Measurements from ENCODE around the gene TNFRSF8. TPM values are rescaled to one million over a fixed set of nuclear protein-coding genes. Genes with fewer than 3 reads are reported as not detected.

Gene TNFRSF8
- polyA plus RNA-seq, 2 of the 4 experiments (the other 2 are of a cell fraction) = 0.05 TPM; not detected in 1

DNA sequence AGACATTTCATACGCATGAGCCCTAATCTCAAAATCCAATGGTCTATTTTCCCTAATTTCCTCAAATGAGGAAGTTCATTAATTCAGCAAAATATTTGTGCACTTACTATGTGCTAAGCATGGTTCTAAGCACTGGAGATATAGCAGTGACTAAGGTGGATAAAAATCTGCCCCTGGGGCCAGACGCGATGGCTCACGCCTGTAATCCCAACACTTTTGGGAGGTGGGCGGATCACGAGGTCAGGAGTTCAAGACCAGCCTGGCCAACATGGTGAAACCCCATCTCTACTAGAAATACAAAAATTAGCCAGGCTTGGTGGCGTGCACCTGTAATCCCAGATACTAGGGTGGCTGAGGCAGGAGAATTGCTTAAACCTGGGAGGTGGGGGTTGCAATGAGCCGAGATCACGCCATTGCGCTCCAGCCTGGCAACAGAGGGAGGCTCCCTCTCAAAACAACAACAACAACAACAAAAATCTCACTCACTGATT is 48.1 kb upstream of the TNFRSF8 start:
- no peak overlapping the region for H3K4me2 ChIP-seq
- H3K4me1 ChIP-seq = no peaks in the 10 kb centered on the region
- no peaks in the 10 kb centered on the region for H3K9me3 ChIP-seq
- whole genome bisulfite sequencing (ENCODE audit: missing lambda C conversion rate) = 85% methylated on average over 10 of the region's 10 CpGs
- FAIRE-seq = no peak
- H3K4me3 ChIP-seq = no peak overlapping the region
- no peak overlapping the region for H3K27ac ChIP-seq
- no peak for DNase-seq (ENCODE audit: low read depth in 1 of 2, low spot score in 1 of 2)
- CTCF ChIA-PET = no interaction called here
- no peak for TF ChIP-seq MAFK (IDR thresholded peaks at IDR 0.05; ENCODE audit: partially characterized antibody)
- TF ChIP-seq, protein P1, sequence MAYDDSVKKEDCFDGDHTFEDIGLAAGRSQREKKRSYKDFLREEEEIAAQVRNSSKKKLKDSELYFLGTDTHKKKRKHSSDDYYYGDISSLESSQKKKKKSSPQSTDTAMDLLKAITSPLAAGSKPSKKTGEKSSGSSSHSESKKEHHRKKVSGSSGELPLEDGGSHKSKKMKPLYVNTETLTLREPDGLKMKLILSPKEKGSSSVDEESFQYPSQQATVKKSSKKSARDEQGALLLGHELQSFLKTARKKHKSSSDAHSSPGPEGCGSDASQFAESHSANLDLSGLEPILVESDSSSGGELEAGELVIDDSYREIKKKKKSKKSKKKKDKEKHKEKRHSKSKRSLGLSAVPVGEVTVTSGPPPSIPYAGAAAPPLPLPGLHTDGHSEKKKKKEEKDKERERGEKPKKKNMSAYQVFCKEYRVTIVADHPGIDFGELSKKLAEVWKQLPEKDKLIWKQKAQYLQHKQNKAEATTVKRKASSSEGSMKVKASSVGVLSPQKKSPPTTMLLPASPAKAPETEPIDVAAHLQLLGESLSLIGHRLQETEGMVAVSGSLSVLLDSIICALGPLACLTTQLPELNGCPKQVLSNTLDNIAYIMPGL (CRISPR knock-in tag; IDR thresholded peaks at IDR 0.05; ENCODE audit: borderline replicate concordance) = no peak
- TF ChIP-seq TP53 (CRISPR knock-in tag; IDR thresholded peaks at IDR 0.05) = no peak
- no peak for TF ChIP-seq FOXS1 (CRISPR knock-in tag; IDR thresholded peaks at IDR 0.05)
- ATAC-seq = no peak
- POLR2A ChIA-PET = no interaction called here

DNA sequence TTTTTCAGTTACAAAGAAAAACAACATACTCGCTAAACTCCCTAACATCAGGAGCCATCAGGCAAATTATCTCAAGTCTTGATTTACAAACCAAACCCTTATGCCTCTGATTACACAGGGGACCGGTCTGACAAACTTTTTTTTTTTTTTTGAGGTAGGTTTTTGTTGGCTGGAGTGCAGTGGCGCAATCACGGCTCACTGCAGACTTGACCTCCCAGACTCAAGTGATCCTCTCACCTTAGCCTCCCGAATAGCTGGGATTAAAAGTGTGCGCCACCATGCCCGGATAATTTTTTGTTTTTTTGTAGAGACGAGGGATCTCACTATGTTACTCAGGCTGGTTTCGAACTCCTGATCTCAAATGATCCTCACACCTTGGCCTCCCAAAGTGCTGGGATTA is 47.6 kb upstream of the TNFRSF8 start:
- no peaks in the 10 kb centered on the region for H3K4me1 ChIP-seq
- ChIA-PET CTCF (no interaction called here), POLR2A (no interaction called here)
- H3K27ac ChIP-seq = no peak overlapping the region
- FAIRE-seq (no peak), DNase-seq (ENCODE audit: low read depth in 1 of 2, low spot score in 1 of 2) (no peak), ATAC-seq (no peak)
- WGBS (ENCODE audit: missing lambda C conversion rate) = 95% methylated on average over 9 of the region's 9 CpGs
- no peaks in the 10 kb centered on the region for H3K9me3 ChIP-seq
- H3K4me3 ChIP-seq = no peak overlapping the region
- no peak overlapping the region for H3K4me2 ChIP-seq
- no peak for TF ChIP-seq TFCP2L1 (CRISPR knock-in tag; IDR thresholded peaks at IDR 0.05)
- TF ChIP-seq CHD4 (IDR thresholded peaks at IDR 0.05; ENCODE audit: borderline replicate concordance) = no peak
- no peak for TF ChIP-seq FOSL2 (IDR thresholded peaks at IDR 0.05)
- TF ChIP-seq FOSL2 (CRISPR knock-in tag; IDR thresholded peaks at IDR 0.05) = no peak
- TF ChIP-seq KDM5A (IDR thresholded peaks at IDR 0.05) = no peak
- no peak for TF ChIP-seq RNF2 (IDR thresholded peaks at IDR 0.05; ENCODE audit: borderline replicate concordance, low read depth)
- no peak for TF ChIP-seq MAZ (IDR thresholded peaks at IDR 0.05; ENCODE audit: borderline replicate concordance, low read depth, low read length)
- TF ChIP-seq, protein P2, sequence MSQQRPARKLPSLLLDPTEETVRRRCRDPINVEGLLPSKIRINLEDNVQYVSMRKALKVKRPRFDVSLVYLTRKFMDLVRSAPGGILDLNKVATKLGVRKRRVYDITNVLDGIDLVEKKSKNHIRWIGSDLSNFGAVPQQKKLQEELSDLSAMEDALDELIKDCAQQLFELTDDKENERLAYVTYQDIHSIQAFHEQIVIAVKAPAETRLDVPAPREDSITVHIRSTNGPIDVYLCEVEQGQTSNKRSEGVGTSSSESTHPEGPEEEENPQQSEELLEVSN (IDR thresholded peaks at IDR 0.05; ENCODE audit: borderline replicate concordance, low read depth) = no peak
- no peak for TF ChIP-seq JUNB (IDR thresholded peaks at IDR 0.05)
- TF ChIP-seq, protein P3, sequence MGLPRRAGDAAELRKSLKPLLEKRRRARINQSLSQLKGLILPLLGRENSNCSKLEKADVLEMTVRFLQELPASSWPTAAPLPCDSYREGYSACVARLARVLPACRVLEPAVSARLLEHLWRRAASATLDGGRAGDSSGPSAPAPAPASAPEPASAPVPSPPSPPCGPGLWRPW (IDR thresholded peaks at IDR 0.05) = no peak
- TF ChIP-seq, protein P4, sequence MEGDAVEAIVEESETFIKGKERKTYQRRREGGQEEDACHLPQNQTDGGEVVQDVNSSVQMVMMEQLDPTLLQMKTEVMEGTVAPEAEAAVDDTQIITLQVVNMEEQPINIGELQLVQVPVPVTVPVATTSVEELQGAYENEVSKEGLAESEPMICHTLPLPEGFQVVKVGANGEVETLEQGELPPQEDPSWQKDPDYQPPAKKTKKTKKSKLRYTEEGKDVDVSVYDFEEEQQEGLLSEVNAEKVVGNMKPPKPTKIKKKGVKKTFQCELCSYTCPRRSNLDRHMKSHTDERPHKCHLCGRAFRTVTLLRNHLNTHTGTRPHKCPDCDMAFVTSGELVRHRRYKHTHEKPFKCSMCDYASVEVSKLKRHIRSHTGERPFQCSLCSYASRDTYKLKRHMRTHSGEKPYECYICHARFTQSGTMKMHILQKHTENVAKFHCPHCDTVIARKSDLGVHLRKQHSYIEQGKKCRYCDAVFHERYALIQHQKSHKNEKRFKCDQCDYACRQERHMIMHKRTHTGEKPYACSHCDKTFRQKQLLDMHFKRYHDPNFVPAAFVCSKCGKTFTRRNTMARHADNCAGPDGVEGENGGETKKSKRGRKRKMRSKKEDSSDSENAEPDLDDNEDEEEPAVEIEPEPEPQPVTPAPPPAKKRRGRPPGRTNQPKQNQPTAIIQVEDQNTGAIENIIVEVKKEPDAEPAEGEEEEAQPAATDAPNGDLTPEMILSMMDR (IDR thresholded peaks at IDR 0.05) = no peak
- no peak for TF ChIP-seq ZC3H11A (IDR thresholded peaks at IDR 0.05)

DNA sequence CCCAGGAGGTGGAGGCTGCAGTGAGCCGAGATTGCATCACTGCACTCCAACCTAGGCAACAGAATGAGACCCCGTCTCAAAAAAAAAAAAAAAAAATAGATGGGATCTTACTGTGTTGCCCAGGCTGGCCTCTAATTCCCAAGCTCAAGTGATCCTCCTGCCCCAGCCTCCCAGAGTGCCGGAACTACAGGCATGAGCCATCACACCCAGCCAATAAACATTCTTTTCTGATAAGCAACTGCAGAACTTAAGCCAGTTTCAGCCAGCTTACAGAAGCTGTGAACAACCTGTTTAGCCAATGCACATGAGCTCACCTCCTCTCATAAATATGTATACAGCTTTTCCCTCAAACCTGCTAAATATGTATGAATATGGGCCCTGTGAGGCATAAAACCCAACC is 46.9 kb upstream of the TNFRSF8 start:
- POLR2A ChIA-PET = interaction anchor here (1.1 kb wide), 1 partner anchor 34 kb away, joined by 4 read pairs; no protein-coding TSS in a partner anchor
- TF ChIP-seq HOXB13 (CRISPR knock-in tag; IDR thresholded peaks at IDR 0.05; ENCODE audit: low read depth) (no peak), ESRRA (IDR thresholded peaks at IDR 0.05; ENCODE audit: borderline replicate concordance, low read length) (no peak), EP300 (IDR thresholded peaks at IDR 0.05) (no peak), CBX2 (IDR thresholded peaks at IDR 0.05; ENCODE audit: borderline replicate concordance, low read depth) (no peak), HEYL (CRISPR knock-in tag; IDR thresholded peaks at IDR 0.05) (no peak), RAD21 (conservative IDR thresholded peaks at IDR 0.05 in 1 of 2, IDR thresholded peaks at IDR 0.05 in 1 of 2) (no peak), CEBPB (IDR thresholded peaks at IDR 0.05) (no peak), FOXS1 (CRISPR knock-in tag; IDR thresholded peaks at IDR 0.05) (no peak), SREBF2 (IDR thresholded peaks at IDR 0.05) (no peak), POLR2AphosphoS2 (conservative IDR thresholded peaks at IDR 0.05; ENCODE audit: low read length) (no peak), HOXA7 (CRISPR knock-in tag; IDR thresholded peaks at IDR 0.05) (no peak), GATA3 (IDR thresholded peaks at IDR 0.05; ENCODE audit: borderline replicate concordance) (no peak)
- TF ChIP-seq, protein P2 (IDR thresholded peaks at IDR 0.05; ENCODE audit: borderline replicate concordance, low read depth) = no peak
- TF ChIP-seq, protein P1 (CRISPR knock-in tag; IDR thresholded peaks at IDR 0.05; ENCODE audit: borderline replicate concordance) = no peak

More for the DNA sequence above, 46.9 kb upstream of the TNFRSF8 start:
- Histone ChIP-seq H3K27ac (no peak overlapping the region), H3K4me1 (no peaks in the 10 kb centered on the region), H3K4me3 (no peak overlapping the region), H3K4me2 (no peak overlapping the region), H3K9me3 (no peaks in the 10 kb centered on the region)
- FAIRE-seq = no peak
- WGBS (ENCODE audit: missing lambda C conversion rate) = 86% methylated on average over 3 of the region's 3 CpGs
- DNase-seq (ENCODE audit: low read depth in 1 of 2, low spot score in 1 of 2) = no peak
- CTCF ChIA-PET = no interaction called here
- no peak for ATAC-seq

Measured in A549 (cell line).